GM12873 (cell line): ENCODE results near the gene HES6.
A peak's percentile ranks its signal among the peaks of the same experiment; 100 is the strongest.

Experiments used
- TF ChIP-seq, protein P1 (sequence below): IDR thresholded peaks from 2 replicates; pipeline ENCODE4 v1.5.1; 2012; ENCODE audit warnings: low read depth, mild to moderate bottlenecking, moderate library complexity, low read length, control low read depth; ENCODE audit not compliant: insufficient read depth; ENCODE audit errors: missing control alignments

HES6 gene

GRCh38 chr2:238269741-238270140, 29.9 kb upstream of the HES6 start:
- TF ChIP-seq, protein P1, sequence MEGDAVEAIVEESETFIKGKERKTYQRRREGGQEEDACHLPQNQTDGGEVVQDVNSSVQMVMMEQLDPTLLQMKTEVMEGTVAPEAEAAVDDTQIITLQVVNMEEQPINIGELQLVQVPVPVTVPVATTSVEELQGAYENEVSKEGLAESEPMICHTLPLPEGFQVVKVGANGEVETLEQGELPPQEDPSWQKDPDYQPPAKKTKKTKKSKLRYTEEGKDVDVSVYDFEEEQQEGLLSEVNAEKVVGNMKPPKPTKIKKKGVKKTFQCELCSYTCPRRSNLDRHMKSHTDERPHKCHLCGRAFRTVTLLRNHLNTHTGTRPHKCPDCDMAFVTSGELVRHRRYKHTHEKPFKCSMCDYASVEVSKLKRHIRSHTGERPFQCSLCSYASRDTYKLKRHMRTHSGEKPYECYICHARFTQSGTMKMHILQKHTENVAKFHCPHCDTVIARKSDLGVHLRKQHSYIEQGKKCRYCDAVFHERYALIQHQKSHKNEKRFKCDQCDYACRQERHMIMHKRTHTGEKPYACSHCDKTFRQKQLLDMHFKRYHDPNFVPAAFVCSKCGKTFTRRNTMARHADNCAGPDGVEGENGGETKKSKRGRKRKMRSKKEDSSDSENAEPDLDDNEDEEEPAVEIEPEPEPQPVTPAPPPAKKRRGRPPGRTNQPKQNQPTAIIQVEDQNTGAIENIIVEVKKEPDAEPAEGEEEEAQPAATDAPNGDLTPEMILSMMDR: no peak

- TF ChIP-seq, protein P1: no peak
Observed at GRCh38 chr2:238267884-238268680, 28.2 kb upstream of the HES6 start.

DNA sequence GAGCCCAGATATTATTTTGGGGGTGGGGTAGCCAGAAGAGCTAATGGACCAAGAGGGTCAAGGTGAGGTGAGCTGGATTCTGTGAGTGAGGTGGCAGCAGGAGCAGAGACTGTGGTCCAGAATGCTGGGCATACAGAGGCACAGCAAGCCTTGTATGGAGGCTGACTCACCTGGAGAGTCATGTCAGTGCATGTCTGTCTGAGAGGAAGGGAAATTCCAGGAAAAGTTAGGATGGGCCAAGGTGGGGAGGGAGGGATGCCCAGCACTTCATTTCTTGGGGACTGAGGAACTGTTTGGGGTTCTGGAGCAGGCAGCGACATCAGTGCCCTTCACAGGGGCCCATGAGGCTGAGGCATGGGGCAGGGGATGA, 27.5 kb upstream of the HES6 start:
- TF ChIP-seq, protein P1: no peak

GRCh38 chr2:238265605-238266004, 25.8 kb upstream of the HES6 start:
- TF ChIP-seq, protein P1: no peak

DNA sequence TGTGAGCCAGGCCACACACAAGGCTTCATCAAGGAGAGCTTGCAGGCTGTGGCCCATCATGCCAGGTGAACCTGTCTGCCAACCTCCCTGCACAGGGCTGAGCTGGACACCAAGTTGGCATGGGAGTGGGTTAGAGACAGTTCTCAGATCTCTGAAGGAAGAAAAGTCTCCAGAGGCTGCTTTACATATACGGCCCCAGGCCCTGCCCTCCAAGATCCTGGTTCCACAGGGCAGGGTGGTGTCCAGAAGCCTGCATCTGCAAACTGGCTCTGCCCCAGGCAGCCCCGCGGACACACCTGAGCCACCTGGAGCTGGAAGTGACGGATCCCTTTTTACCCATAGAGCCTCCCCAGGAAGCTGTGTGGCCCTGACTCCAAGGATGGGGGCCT, 24.2 kb upstream of the HES6 start:
- TF ChIP-seq, protein P1: no peak

DNA sequence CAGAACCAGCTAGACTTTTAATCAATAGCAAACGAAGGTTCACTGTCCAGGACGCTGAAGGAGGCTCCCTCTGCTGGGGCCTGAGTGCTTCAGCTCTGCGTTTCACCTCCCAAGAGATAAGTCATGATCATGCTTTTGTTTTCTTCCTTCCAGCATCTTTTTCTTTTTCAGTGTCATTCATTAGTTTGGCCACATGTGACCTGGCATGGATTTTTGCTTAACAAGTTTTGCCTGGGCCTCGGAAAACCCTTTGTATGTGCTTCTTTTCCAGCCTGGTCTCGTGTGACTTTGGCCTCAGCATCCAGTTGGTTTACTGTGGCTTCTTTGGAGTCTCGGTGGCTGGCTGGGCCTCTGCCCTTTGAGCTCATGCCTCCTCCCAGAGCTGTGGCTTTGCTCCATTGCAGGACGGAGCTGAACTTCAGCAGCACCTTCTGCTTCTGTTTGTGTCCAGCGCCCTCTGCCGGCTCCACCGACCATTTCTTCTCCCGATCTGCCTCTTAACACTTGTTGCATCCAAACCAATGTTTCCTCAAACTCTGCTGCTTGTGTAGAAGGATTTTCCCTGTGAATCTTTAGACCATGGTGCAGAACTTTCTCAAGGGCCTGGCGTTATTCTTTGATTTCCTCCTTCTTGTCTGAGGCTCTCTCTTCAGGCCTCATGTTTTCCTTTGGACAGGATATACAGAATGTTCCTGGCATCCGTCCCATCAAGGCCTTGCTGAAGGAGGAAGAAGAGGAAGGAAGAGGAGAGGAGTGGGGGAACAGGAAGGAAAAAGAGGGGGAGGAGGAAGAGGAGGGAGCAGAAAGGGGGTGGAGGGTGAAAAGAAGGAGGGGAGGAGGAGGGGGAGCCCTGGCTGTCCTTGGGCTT, 23.6 kb upstream of the HES6 start:
- TF ChIP-seq, protein P1: peak; percentile 88

GRCh38 chr2:238262496-238263122, 22.8 kb upstream of the HES6 start:
- TF ChIP-seq, protein P1: no peak
